ENCODE measurements around the gene PITPNC1. TPM values are rescaled to one million over a fixed set of nuclear protein-coding genes. Genes with fewer than 3 reads are reported as not detected.

The PITPNC1 gene
- total RNA-seq, 1 donor from 2014 or later = 12.4 TPM

DNA sequence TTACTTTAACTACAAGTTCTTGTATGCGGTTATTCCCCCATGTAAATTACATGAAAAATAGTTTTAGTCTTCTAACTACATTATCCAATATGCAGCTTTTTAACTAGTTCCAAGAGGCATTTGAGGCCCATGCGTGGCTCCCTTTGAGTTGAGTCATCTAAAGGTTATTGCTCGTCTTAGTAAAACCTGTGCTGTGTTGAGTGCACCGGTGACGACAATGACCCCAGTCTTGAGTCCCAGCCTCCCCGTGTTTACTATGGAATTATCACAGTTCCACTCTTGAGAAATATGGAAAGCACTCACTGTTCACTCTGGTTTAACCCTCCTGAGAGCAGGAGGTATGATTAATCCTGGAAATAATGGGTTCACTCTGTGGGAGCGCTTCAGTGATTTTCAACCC lies 119.2 kb downstream of the PITPNC1 start:
- peak overlapping the region; percentile 5 for H3K27ac ChIP-seq (ENCODE audit: low read depth, low read length)
- no peaks in the 10 kb centered on the region for H3K9me3 ChIP-seq (ENCODE audit: insufficient read depth, low read depth, low read length)
- Mint-ChIP-seq H3K27me3 (ENCODE audit: low read depth, unreplicated experiment) (no peaks in the 10 kb centered on the region), H3K4me3 (ENCODE audit: unreplicated experiment) (no peak overlapping the region), H3K36me3 (ENCODE audit: low read depth, unreplicated experiment) (no peaks in the 10 kb centered on the region), H3K4me1 (ENCODE audit: low read depth, unreplicated experiment) (peaks cover 9% of the 10 kb centered on the region), H3K27ac (ENCODE audit: unreplicated experiment) (no peak overlapping the region), H3K9me3 (ENCODE audit: unreplicated experiment) (no peaks in the 10 kb centered on the region)
- H2AFZ ChIP-seq (ENCODE audit: low read depth, low read length) = no peak overlapping the region
- H3K4me3 ChIP-seq (ENCODE audit: insufficient read depth, low read depth, low read length) = no peak overlapping the region
- no peaks in the 10 kb centered on the region for H3K79me2 ChIP-seq (ENCODE audit: insufficient read depth, low read length)
- H3K4me1 ChIP-seq (ENCODE audit: insufficient read depth, low read length) = peaks cover 20% of the 10 kb centered on the region
- DNase-seq (ENCODE audit: low read depth) (peak; percentile 58), FAIRE-seq (no peak)
- H4K20me1 ChIP-seq (ENCODE audit: insufficient read depth, low read length) = peaks cover 2% of the 10 kb centered on the region
- H3K4me2 ChIP-seq (ENCODE audit: low read length) = no peak overlapping the region
- no peak for TF ChIP-seq EZH2 (IDR thresholded peaks at IDR 0.05; ENCODE audit: insufficient read depth, low read length)
- TF ChIP-seq, protein P1, sequence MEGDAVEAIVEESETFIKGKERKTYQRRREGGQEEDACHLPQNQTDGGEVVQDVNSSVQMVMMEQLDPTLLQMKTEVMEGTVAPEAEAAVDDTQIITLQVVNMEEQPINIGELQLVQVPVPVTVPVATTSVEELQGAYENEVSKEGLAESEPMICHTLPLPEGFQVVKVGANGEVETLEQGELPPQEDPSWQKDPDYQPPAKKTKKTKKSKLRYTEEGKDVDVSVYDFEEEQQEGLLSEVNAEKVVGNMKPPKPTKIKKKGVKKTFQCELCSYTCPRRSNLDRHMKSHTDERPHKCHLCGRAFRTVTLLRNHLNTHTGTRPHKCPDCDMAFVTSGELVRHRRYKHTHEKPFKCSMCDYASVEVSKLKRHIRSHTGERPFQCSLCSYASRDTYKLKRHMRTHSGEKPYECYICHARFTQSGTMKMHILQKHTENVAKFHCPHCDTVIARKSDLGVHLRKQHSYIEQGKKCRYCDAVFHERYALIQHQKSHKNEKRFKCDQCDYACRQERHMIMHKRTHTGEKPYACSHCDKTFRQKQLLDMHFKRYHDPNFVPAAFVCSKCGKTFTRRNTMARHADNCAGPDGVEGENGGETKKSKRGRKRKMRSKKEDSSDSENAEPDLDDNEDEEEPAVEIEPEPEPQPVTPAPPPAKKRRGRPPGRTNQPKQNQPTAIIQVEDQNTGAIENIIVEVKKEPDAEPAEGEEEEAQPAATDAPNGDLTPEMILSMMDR (IDR thresholded peaks at IDR 0.05; ENCODE audit: insufficient read depth, low read depth, low read length) = no peak
- no peaks in the 10 kb centered on the region for H3K27me3 ChIP-seq (ENCODE audit: insufficient read depth, low read length)
- H3K9ac ChIP-seq (ENCODE audit: low read length) = no peak overlapping the region
- no peaks in the 10 kb centered on the region for H3K36me3 ChIP-seq (ENCODE audit: insufficient read depth, low read length)

DNA sequence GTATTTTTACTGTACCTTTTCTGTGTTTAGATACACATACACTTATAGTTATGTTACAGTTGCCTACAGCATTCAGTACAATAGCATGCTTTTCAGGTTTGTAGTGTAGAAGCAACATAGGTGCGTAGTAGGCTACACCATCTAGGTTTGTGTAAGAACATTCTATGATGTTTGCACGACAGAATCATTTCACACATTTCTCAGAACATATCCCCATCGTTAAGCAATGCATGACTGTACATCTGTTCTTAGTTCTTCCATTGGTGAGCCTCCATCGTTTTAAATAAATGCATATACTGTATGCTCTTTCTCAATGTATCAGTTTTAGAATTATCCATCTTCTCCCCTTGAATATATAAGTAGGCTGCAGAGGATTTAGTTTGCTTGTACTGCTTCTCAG lies 122.6 kb downstream of the PITPNC1 start:
- Mint-ChIP-seq H3K36me3 (ENCODE audit: low read depth, unreplicated experiment) (no peaks in the 10 kb centered on the region), H3K9me3 (ENCODE audit: unreplicated experiment) (no peaks in the 10 kb centered on the region), H3K4me1 (ENCODE audit: low read depth, unreplicated experiment) (peaks cover 7% of the 10 kb centered on the region), H3K27ac (ENCODE audit: unreplicated experiment) (no peak overlapping the region), H3K27me3 (ENCODE audit: low read depth, unreplicated experiment) (no peaks in the 10 kb centered on the region), H3K4me3 (ENCODE audit: unreplicated experiment) (no peak overlapping the region)
- Histone ChIP-seq H3K27ac (ENCODE audit: low read depth, low read length) (no peak overlapping the region), H3K4me3 (ENCODE audit: insufficient read depth, low read depth, low read length) (no peak overlapping the region), H3K9me3 (ENCODE audit: insufficient read depth, low read depth, low read length) (no peaks in the 10 kb centered on the region), H3K9ac (ENCODE audit: low read length) (no peak overlapping the region), H3K36me3 (ENCODE audit: insufficient read depth, low read length) (no peaks in the 10 kb centered on the region), H4K20me1 (ENCODE audit: insufficient read depth, low read length) (no peaks in the 10 kb centered on the region), H3K4me2 (ENCODE audit: low read length) (no peak overlapping the region), H3K79me2 (ENCODE audit: insufficient read depth, low read length) (no peaks in the 10 kb centered on the region), H3K27me3 (ENCODE audit: insufficient read depth, low read length) (no peaks in the 10 kb centered on the region), H2AFZ (ENCODE audit: low read depth, low read length) (no peak overlapping the region), H3K4me1 (ENCODE audit: insufficient read depth, low read length) (no peaks in the 10 kb centered on the region)
- TF ChIP-seq, protein P1 (IDR thresholded peaks at IDR 0.05; ENCODE audit: insufficient read depth, low read depth, low read length) = no peak
- no peak for TF ChIP-seq EZH2 (IDR thresholded peaks at IDR 0.05; ENCODE audit: insufficient read depth, low read length)
- DNase-seq (ENCODE audit: low read depth) (no peak), FAIRE-seq (no peak)

DNA sequence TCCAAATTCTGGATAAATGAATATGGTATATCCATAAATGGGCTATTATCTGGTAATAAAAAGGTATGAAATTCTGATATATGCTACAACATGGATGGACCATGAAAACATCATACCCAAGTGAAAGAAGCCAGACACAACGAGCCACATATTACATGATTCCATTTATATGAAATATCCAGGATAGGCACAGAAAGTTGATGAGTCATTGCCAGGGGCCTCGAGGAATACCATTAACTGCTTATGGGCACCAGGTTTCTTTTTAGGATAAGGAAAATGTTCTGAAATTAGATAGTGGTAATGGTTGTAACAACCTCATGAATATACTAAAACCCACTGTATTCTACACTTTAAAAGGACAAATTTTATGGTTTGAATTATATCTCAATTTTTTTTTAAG lies 123.2 kb downstream of the PITPNC1 start:
- Histone ChIP-seq H3K79me2 (ENCODE audit: insufficient read depth, low read length) (no peaks in the 10 kb centered on the region), H2AFZ (ENCODE audit: low read depth, low read length) (no peak overlapping the region), H3K9me3 (ENCODE audit: insufficient read depth, low read depth, low read length) (no peaks in the 10 kb centered on the region), H4K20me1 (ENCODE audit: insufficient read depth, low read length) (no peaks in the 10 kb centered on the region), H3K36me3 (ENCODE audit: insufficient read depth, low read length) (no peaks in the 10 kb centered on the region), H3K27me3 (ENCODE audit: insufficient read depth, low read length) (no peaks in the 10 kb centered on the region), H3K4me2 (ENCODE audit: low read length) (no peak overlapping the region), H3K4me1 (ENCODE audit: insufficient read depth, low read length) (no peaks in the 10 kb centered on the region), H3K27ac (ENCODE audit: low read depth, low read length) (no peak overlapping the region), H3K4me3 (ENCODE audit: insufficient read depth, low read depth, low read length) (no peak overlapping the region), H3K9ac (ENCODE audit: low read length) (no peak overlapping the region)
- H3K36me3 Mint-ChIP-seq (ENCODE audit: low read depth, unreplicated experiment) = no peaks in the 10 kb centered on the region
- FAIRE-seq (no peak), DNase-seq (ENCODE audit: low read depth) (no peak)
- H3K4me1 Mint-ChIP-seq (ENCODE audit: low read depth, unreplicated experiment) = peaks cover 7% of the 10 kb centered on the region
- TF ChIP-seq EZH2 (IDR thresholded peaks at IDR 0.05; ENCODE audit: insufficient read depth, low read length) = no peak
- no peaks in the 10 kb centered on the region for H3K9me3 Mint-ChIP-seq (ENCODE audit: unreplicated experiment)
- no peak overlapping the region for H3K4me3 Mint-ChIP-seq (ENCODE audit: unreplicated experiment)
- H3K27ac Mint-ChIP-seq (ENCODE audit: unreplicated experiment) = no peak overlapping the region
- no peaks in the 10 kb centered on the region for H3K27me3 Mint-ChIP-seq (ENCODE audit: low read depth, unreplicated experiment)
